CD14-positive monocyte (primary cell): ENCODE results near the gene EP400. TPM values are rescaled to one million over a fixed set of nuclear protein-coding genes. Genes with fewer than 3 reads are reported as not detected.

Experiments used
- DNase-seq, 3 donors: peaks; one replicate each; pipeline ENCODE4 v3.0.0-alpha.2; 2011 to 2022
- H2AFZ ChIP-seq: 2 replicates; pipeline ENCODE4 v1.6.0; 2012; ENCODE audit warnings: mild to moderate bottlenecking, low read depth, low read length, inconsistent platforms; ENCODE audit not compliant: insufficient read depth, poor library complexity, severe bottlenecking
- H3K27ac ChIP-seq, 2 donors: 1 replicate in 1 of 2; 2 replicates in 1 of 2; pipeline ENCODE4 v1.5.1; 2012 to 2013; ENCODE audit warnings: low read length in 2 of 2, control low read depth in 1 of 2, inconsistent platforms in 1 of 2, low read depth in 1 of 2, mild to moderate bottlenecking in 1 of 2
- H3K27me3 ChIP-seq, 2 donors: one replicate each; pipeline versions ENCODE4 v1.6.0 to v1.6.1; 2011 to 2013; ENCODE audit warnings: low read length in 2 of 2; ENCODE audit not compliant: control insufficient read depth in 2 of 2, insufficient read depth in 2 of 2
- H3K36me3 ChIP-seq, 2 donors: replicated peaks in 1 of 2; 1 replicate in 1 of 2; 2 replicates in 1 of 2; pipeline versions ENCODE4 v1.5.1 to v1.6.1; 2012 to 2013; ENCODE audit warnings: low read length in 2 of 2, control low read depth in 1 of 2, inconsistent platforms in 1 of 2, mild to moderate bottlenecking in 1 of 2; ENCODE audit not compliant: insufficient read depth in 2 of 2, control insufficient read depth in 1 of 2
- H3K4me1 ChIP-seq, 2 donors: 1 replicate in 1 of 2; 2 replicates in 1 of 2; pipeline versions ENCODE4 v1.5.1 to v1.6.1; 2012 to 2013; ENCODE audit warnings: low read length in 2 of 2, control low read depth in 1 of 2, inconsistent platforms in 1 of 2, mild to moderate bottlenecking in 1 of 2, moderate library complexity in 1 of 2; ENCODE audit not compliant: insufficient read depth in 2 of 2, control insufficient read depth in 1 of 2
- H3K4me2 ChIP-seq: replicated peaks from 2 replicates; pipeline ENCODE3; 2012; ENCODE audit warnings: low read length, moderate library complexity, mild to moderate bottlenecking; ENCODE audit not compliant: poor library complexity, severe bottlenecking; ENCODE audit errors: extremely low read depth
- H3K4me3 ChIP-seq, 3 experiments: fragments of 200-600 bp in 1 of 3; sonication (generic) in 1 of 3; replicated peaks in 1 of 3; 1 replicate in 2 of 3; 2 replicates in 1 of 3; pipeline ENCODE4 v1.5.1; 2011 to 2013; ENCODE audit warnings: low read length in 3 of 3, mild to moderate bottlenecking in 3 of 3, control low read depth in 2 of 3, low read depth in 2 of 3, inconsistent platforms in 1 of 3, moderate library complexity in 1 of 3
- H3K79me2 ChIP-seq: 2 replicates; pipeline ENCODE4 v1.6.0; 2012; ENCODE audit warnings: mild to moderate bottlenecking, control low read depth, inconsistent platforms, low read length, moderate library complexity; ENCODE audit not compliant: insufficient read depth
- H3K9ac ChIP-seq: 2 replicates; pipeline ENCODE4 v1.6.0; 2017; ENCODE audit warnings: low read length, mild to moderate bottlenecking; ENCODE audit not compliant: insufficient read depth, poor library complexity, severe bottlenecking
- H3K9me3 ChIP-seq, 2 donors: replicated peaks in 1 of 2; 1 replicate in 1 of 2; 2 replicates in 1 of 2; pipeline versions ENCODE4 v1.5.1 to v1.6.1; 2012 to 2013; ENCODE audit warnings: low read length in 2 of 2, control low read depth in 1 of 2; ENCODE audit not compliant: control insufficient read depth in 1 of 2, insufficient read depth in 1 of 2
- H4K20me1 ChIP-seq: 2 replicates; pipeline ENCODE4 v1.6.0; 2012; ENCODE audit warnings: mild to moderate bottlenecking, low read length, control low read depth, moderate library complexity; ENCODE audit not compliant: insufficient read depth
- H3K27ac Mint-ChIP-seq, 7 donors: one replicate each; pipeline ENCODE4 v1.8.0; 2020; ENCODE audit warnings: mild to moderate bottlenecking in 7 of 7, mixed read lengths in 7 of 7, moderate library complexity in 6 of 7, inconsistent platforms in 2 of 7
- H3K27me3 Mint-ChIP-seq, 3 donors: one replicate each; pipeline ENCODE4 v1.8.0; 2021 to 2022; ENCODE audit warnings: low read depth in 3 of 3, mild to moderate bottlenecking in 3 of 3, mixed read lengths in 3 of 3, moderate library complexity in 3 of 3, inconsistent platforms in 1 of 3
- H3K36me3 Mint-ChIP-seq, 2 donors: one replicate each; pipeline ENCODE4 v1.8.0; 2020; ENCODE audit warnings: mixed read lengths in 2 of 2, inconsistent platforms in 1 of 2, mild to moderate bottlenecking in 1 of 2
- H3K4me1 Mint-ChIP-seq: one replicate; pipeline ENCODE4 v1.8.0; 2020; ENCODE audit warnings: mild to moderate bottlenecking, mixed read lengths
- H3K4me3 Mint-ChIP-seq, 2 donors: one replicate each; pipeline ENCODE4 v1.8.0; 2020; ENCODE audit warnings: mild to moderate bottlenecking in 2 of 2, mixed read lengths in 2 of 2, moderate library complexity in 1 of 2
- H3K9me3 Mint-ChIP-seq, 7 donors: one replicate each; pipeline ENCODE4 v1.8.0; 2020 to 2022; ENCODE audit warnings: mixed read lengths in 7 of 7, mild to moderate bottlenecking in 6 of 7, moderate library complexity in 6 of 7, inconsistent platforms in 2 of 7
- CTCF ChIP-seq: fragments of 200-600 bp; IDR thresholded peaks from one replicate; pipeline ENCODE4 v1.8.0; 2022; ENCODE audit warnings: antibody characterized with exemption, mild to moderate bottlenecking
- WGBS: methylation state at CpG from one replicate; pipeline ENCODE4 v1.1.5; 2013; ENCODE audit warnings: missing lambda C conversion rate; ENCODE audit not compliant: insufficient coverage; 5-methylcytosine and 5-hydroxymethylcytosine counted together
- intact Hi-C, 2 donors: fragments of 100-400 bp; cut with micrococcal nuclease; formaldehyde crosslinking; loops; one replicate each; pipeline versions ENCODE4 v1.15.0 to v1.15.1; 2023
- polyA plus RNA-seq, 3 donors: library from polyadenylated mRNA; depleted of rRNA in 1 of 3; unstranded in 2 of 3; stranded (reverse) in 1 of 3; fragments of 300-500 nt in 2 of 3; fragments of >200 nt in 1 of 3; fragmentation: Illumina TruSeq in 2 of 3; gene quantifications; 1 replicate in 2 of 3; 2 replicates in 1 of 3; pipeline ENCODE4 v1.2.3, GENCODE V29; 2012 to 2021

Gene EP400
- polyA plus RNA-seq, 3 donors, result 0.65 to 12.1 (median 0.81) TPM

- Histone ChIP-seq H3K27me3 (no peaks in the 10 kb centered on the region), H3K9me3 (no peaks in the 10 kb centered on the region), H3K9ac (no peak overlapping the region), H3K4me2 (no peak overlapping the region), H4K20me1 (no peaks in the 10 kb centered on the region), H3K36me3 (peaks cover 84 to 96% of the 10 kb centered on the region in 2 donors), H3K79me2 (no peaks in the 10 kb centered on the region), H3K27ac (no peak overlapping the region), H2AFZ (no peak overlapping the region), H3K4me1 (no peaks in the 10 kb centered on the region), H3K4me3 (no peak overlapping the region)
- intact Hi-C loops, result no loop called here
- H3K4me1 Mint-ChIP-seq, result no peaks in the 10 kb centered on the region
- no peak for DNase-seq
- no peak overlapping the region for H3K27ac Mint-ChIP-seq
- no peak for TF ChIP-seq CTCF
- peaks cover 84 to 93% of the 10 kb centered on the region in 2 donors for H3K36me3 Mint-ChIP-seq
- no peak overlapping the region for H3K4me3 Mint-ChIP-seq
- 95% methylated on average over 11 of the region's 11 CpGs for WGBS
- H3K27me3 Mint-ChIP-seq, result peaks cover 0 to 1% (median 0%) of the 10 kb centered on the region in 3 donors
- H3K9me3 Mint-ChIP-seq, result peaks cover 0 to 4% (median 0%) of the 10 kb centered on the region in 7 donors
Observed at GRCh38 chr12:132055535-132056096, 105.9 kb downstream of the EP400 start.

- H2AFZ ChIP-seq, result no peak overlapping the region
- Mint-ChIP-seq H3K4me1 (no peaks in the 10 kb centered on the region), H3K9me3 (peaks cover 0 to 2% (median 0%) of the 10 kb centered on the region in 7 donors), H3K27me3 (peaks cover 0 to 3% (median 0%) of the 10 kb centered on the region in 3 donors), H3K4me3 (no peak overlapping the region), H3K27ac (no peak overlapping the region), H3K36me3 (peaks cover 83 to 93% of the 10 kb centered on the region in 2 donors)
- TF ChIP-seq CTCF, result no peak
- H3K9me3 ChIP-seq, result no peaks in the 10 kb centered on the region
- H3K4me2 ChIP-seq, result no peak overlapping the region
- H3K4me1 ChIP-seq, result no peaks in the 10 kb centered on the region
- WGBS, result 95% methylated on average over 3 of the region's 5 CpGs
- H3K4me3 ChIP-seq, result no peak overlapping the region
- no peaks in the 10 kb centered on the region for H4K20me1 ChIP-seq
- H3K36me3 ChIP-seq, result peaks cover 80 to 96% of the 10 kb centered on the region in 2 donors
- no peaks in the 10 kb centered on the region for H3K27me3 ChIP-seq
- no peak for DNase-seq
- H3K79me2 ChIP-seq, result no peaks in the 10 kb centered on the region
- no peak overlapping the region for H3K27ac ChIP-seq
- intact Hi-C loops, result no loop called here
- H3K9ac ChIP-seq, result no peak overlapping the region
Observed at GRCh38 chr12:132056320-132056719, 106.6 kb downstream of the EP400 start.
